Common myeloid progenitor, CD34-positive (primary cell): ENCODE measurements around the gene STRA8.

Experiments
- CTCF ChIA-PET: fragments of 350-600 bp; sonication (Branson Sonifier 250); formaldehyde crosslinking; loops from one replicate; lab custom pipeline; 2021; ENCODE audit warnings: antibody characterized with exemption; lab: Charles Lee
- POLR2A ChIA-PET: fragments of 350-600 bp; sonication (Branson Sonifier 250); formaldehyde crosslinking; loops from one replicate; lab custom pipeline; 2021; ENCODE audit warnings: antibody characterized with exemption; lab: Charles Lee
- DNase-seq, 3 donors: peaks; one replicate each; pipeline versions ENCODE4 v3.0.0 to v3.0.0-alpha.2; 2013
- H3K27ac ChIP-seq, 2 experiments: 1 replicate in 1 of 2; 2 replicates in 1 of 2; pipeline ENCODE4 v1.7.0; 2013; ENCODE audit warnings: inconsistent platforms in 2 of 2, low read length in 2 of 2, mild to moderate bottlenecking in 2 of 2, low read depth in 1 of 2, moderate library complexity in 1 of 2; ENCODE audit not compliant: severe bottlenecking in 2 of 2, insufficient read depth in 1 of 2, poor library complexity in 1 of 2
- H3K27me3 ChIP-seq, 5 experiments: replicated peaks in 2 of 5; 1 replicate in 3 of 5; 2 replicates in 2 of 5; pipeline versions ENCODE4 v1.6.1 to v1.7.0; 2013; ENCODE audit warnings: low read length in 4 of 5, mild to moderate bottlenecking in 2 of 5, moderate library complexity in 2 of 5, inconsistent platforms in 1 of 5; ENCODE audit not compliant: insufficient read depth in 5 of 5, control insufficient read depth in 4 of 5
- H3K36me3 ChIP-seq, 4 experiments: 1 replicate in 2 of 4; 2 replicates in 2 of 4; pipeline versions ENCODE4 v1.6.1 to v1.7.0; 2013; ENCODE audit warnings: low read length in 3 of 4, control low read depth in 1 of 4, mild to moderate bottlenecking in 1 of 4; ENCODE audit not compliant: control insufficient read depth in 4 of 4, insufficient read depth in 4 of 4
- H3K4me1 ChIP-seq, 4 experiments: 1 replicate in 3 of 4; 2 replicates in 1 of 4; pipeline versions ENCODE4 v1.6.1 to v1.7.1; 2013; ENCODE audit warnings: low read length in 3 of 4, mild to moderate bottlenecking in 3 of 4, control low read depth in 1 of 4, inconsistent platforms in 1 of 4, moderate library complexity in 1 of 4; ENCODE audit not compliant: control insufficient read depth in 4 of 4, insufficient read depth in 4 of 4; ENCODE audit errors: control extremely low read depth in 1 of 4
- H3K4me3 ChIP-seq, 7 experiments: 1 replicate in 4 of 7; 2 replicates in 3 of 7; pipeline versions ENCODE4 v1.5.1 to v1.7.0; 2013; ENCODE audit warnings: mild to moderate bottlenecking in 7 of 7, low read length in 6 of 7, moderate library complexity in 6 of 7, inconsistent platforms in 2 of 7, low read depth in 2 of 7, control low read depth in 1 of 7; ENCODE audit not compliant: insufficient read depth in 4 of 7, control insufficient read depth in 1 of 7; ENCODE audit errors: extremely low read depth in 1 of 7
- H3K9me3 ChIP-seq, 5 experiments: 1 replicate in 4 of 5; 2 replicates in 1 of 5; pipeline versions ENCODE4 v1.6.1 to v1.7.1; 2013; ENCODE audit warnings: low read length in 4 of 5, mild to moderate bottlenecking in 2 of 5, inconsistent platforms in 1 of 5, low read depth in 1 of 5, moderate library complexity in 1 of 5; ENCODE audit not compliant: control insufficient read depth in 4 of 5, insufficient read depth in 2 of 5; ENCODE audit errors: control extremely low read depth in 1 of 5
- whole genome bisulfite sequencing: methylation state at CpG from one replicate; pipeline ENCODE4 v1.1.5; 2013; ENCODE audit not compliant: insufficient coverage; 5-methylcytosine and 5-hydroxymethylcytosine counted together

STRA8 gene

DNA sequence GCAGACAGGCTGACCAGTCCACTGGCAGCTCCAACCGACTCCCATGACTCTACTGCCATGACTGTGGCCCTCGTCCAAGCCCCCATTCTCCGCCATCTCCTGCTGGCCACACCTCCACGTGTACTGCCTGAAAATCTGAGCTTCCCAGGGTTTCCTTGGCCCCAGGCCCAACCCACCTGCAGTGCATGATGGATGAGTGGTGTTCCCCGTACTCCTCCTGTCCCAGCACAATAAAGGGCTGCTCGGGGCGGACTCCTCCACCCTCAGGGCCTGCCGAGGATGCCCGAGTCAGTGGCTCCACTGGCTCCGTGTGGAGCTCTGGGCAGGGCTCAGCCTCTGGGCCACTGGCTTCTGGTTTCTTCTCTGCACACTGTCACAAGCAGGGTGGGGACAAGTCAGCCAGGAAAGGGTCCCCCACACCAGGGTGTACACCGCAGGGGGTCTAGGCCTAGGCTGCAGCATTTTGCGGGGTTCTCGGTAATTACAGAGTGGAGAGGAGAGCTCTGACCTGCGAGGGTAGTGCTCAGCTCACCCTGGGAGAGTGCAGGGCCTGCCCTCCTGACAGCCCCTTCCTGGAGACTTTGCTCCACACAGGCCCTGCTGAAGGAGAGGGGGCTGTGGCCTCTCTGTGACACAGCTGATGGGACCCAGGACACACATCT lies 37.5 kb upstream of the STRA8 start:
- H3K36me3 ChIP-seq: peaks cover 28 to 95% (median 65%) of the 10 kb centered on the region in 4 experiments
- no peaks in the 10 kb centered on the region for H3K9me3 ChIP-seq
- DNase-seq: no peak
- H3K4me3 ChIP-seq: no peak overlapping the region
- ChIA-PET POLR2A (no interaction called here), CTCF (interaction anchor here (0.6 to 1.3 kb wide), 3 partner anchors 8 to 28 kb away, joined by 3 to 4 read pairs (median 3); no protein-coding TSS in a partner anchor)
- WGBS: 97% methylated on average over 13 of the region's 14 CpGs
- no peaks in the 10 kb centered on the region for H3K4me1 ChIP-seq
- H3K27me3 ChIP-seq: no peaks in the 10 kb centered on the region
- no peak overlapping the region for H3K27ac ChIP-seq

DNA sequence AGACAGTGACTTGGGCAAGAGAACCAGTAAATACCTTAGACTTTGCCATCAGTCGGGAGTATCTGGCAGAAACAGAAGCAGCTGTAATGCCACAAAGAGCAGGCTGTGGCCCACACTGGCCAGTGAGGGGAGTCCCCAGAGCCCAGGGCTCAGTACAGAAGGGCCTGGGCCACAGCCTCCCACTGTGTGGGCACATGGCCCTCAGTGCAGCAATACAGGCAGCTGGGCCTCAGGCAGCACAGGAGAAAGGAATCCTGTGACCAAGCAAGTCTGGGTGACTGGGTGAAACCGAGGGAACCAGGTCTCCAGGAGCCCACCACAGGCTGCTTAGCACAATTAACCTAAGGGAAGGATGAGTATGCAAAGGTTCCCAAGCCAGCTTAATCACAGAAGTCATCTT lies 36.3 kb upstream of the STRA8 start:
- 100% methylated on average over 2 of the region's 2 CpGs for whole genome bisulfite sequencing
- H3K4me3 ChIP-seq: no peak overlapping the region
- no peaks in the 10 kb centered on the region for H3K4me1 ChIP-seq
- POLR2A ChIA-PET: no interaction called here
- CTCF ChIA-PET: interaction anchor here (1.5 kb wide), 1 partner anchor 9 kb away, joined by 7 read pairs; no protein-coding TSS in a partner anchor
- H3K36me3 ChIP-seq: peaks cover 29 to 96% (median 70%) of the 10 kb centered on the region in 4 experiments
- no peaks in the 10 kb centered on the region for H3K27me3 ChIP-seq
- H3K9me3 ChIP-seq: no peaks in the 10 kb centered on the region
- no peak overlapping the region for H3K27ac ChIP-seq
- DNase-seq: no peak

DNA sequence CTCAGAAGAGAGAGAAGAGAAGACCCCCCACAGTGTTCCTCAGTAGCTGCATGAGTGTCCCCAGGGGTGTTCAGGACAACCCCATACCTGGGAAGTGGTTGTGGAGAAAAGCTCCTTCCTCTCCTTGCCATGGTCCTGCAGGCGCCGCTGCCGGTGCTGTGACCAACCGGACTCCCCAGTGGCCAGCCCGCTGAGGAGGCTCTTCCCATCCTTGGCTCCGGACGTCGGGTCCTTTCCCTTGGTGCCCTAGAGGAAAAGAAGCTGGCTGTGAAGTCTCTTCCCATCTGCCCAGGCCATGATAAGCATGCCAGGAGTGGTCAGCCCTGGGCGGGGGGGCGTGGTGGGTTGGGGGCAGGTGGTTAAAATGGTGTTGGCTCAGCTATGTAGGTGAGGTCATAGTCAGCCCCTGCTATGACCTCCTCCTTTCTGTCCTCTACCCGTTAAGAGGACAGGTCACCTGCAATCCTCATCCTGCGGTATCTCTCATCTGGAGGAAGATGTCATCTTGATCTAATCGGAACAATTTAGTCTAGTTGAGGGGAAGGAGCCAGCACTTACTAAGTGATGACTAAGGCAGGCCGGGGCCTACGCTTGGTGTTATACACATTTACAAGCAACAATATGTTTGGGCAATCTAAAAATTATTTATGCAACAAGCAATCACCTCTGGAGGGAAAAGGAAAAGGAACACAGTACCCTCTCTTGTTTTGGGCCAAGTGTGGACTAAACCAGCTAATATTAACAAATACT lies 35.6 kb upstream of the STRA8 start:
- H3K36me3 ChIP-seq: peaks cover 29 to 94% (median 66%) of the 10 kb centered on the region in 4 experiments
- CTCF ChIA-PET: interaction anchor here (1.1 to 1.5 kb wide), 4 partner anchors 9 to 347 kb away, joined by 3 to 7 read pairs (median 4); no protein-coding TSS in a partner anchor
- POLR2A ChIA-PET: interaction anchor here (0.7 kb wide), 1 partner anchor 13 kb away, joined by 4 read pairs; the partner anchor contains the start of gene WDR91

GRCh38 chr7:135199439-135199838 lies 34.2 kb upstream of the STRA8 start:
- CTCF ChIA-PET: interaction anchor here (1.1 to 1.3 kb wide), 2 partner anchors 20 to 349 kb away, joined by 3 read pairs; no protein-coding TSS in a partner anchor
- POLR2A ChIA-PET: no interaction called here
- 100% methylated on average over 4 of the region's 4 CpGs for WGBS

More for the DNA sequence above, 35.6 kb upstream of the STRA8 start:
- Histone ChIP-seq H3K27me3 (no peaks in the 10 kb centered on the region), H3K4me3 (no peak overlapping the region), H3K4me1 (no peaks in the 10 kb centered on the region), H3K9me3 (no peaks in the 10 kb centered on the region), H3K27ac (no peak overlapping the region)
- DNase-seq: no peak
- 100% methylated on average over 3 of the region's 15 CpGs for WGBS

GRCh38 chr7:135200821-135201331 lies 32.8 kb upstream of the STRA8 start:
- Histone ChIP-seq H3K27me3 (no peaks in the 10 kb centered on the region), H3K9me3 (no peaks in the 10 kb centered on the region), H3K4me1 (peaks cover 0 to under 1% (median 0%) of the 10 kb centered on the region in 4 experiments), H3K27ac (no peak overlapping the region), H3K36me3 (peaks cover 17 to 92% (median 68%) of the 10 kb centered on the region in 4 experiments), H3K4me3 (no peak overlapping the region)
- no peak for DNase-seq
- WGBS: 100% methylated on average over 1 of the region's 3 CpGs
- CTCF ChIA-PET: no interaction called here
- POLR2A ChIA-PET: no interaction called here

More at GRCh38 chr7:135199439-135199838, 34.2 kb upstream of the STRA8 start:
- Histone ChIP-seq H3K27me3 (no peaks in the 10 kb centered on the region), H3K4me3 (no peak overlapping the region), H3K36me3 (peaks cover 23 to 95% (median 67%) of the 10 kb centered on the region in 4 experiments), H3K27ac (no peak overlapping the region), H3K9me3 (no peaks in the 10 kb centered on the region), H3K4me1 (no peaks in the 10 kb centered on the region)
- DNase-seq: no peak

- peaks cover 0 to 5% (median 3%) of the 10 kb centered on the region in 4 experiments for H3K4me1 ChIP-seq
- no peak overlapping the region for H3K27ac ChIP-seq
- ChIA-PET POLR2A (no interaction called here), CTCF (interaction anchor here (1.0 to 1.4 kb wide), 2 partner anchors 10 to 21 kb away, joined by 3 read pairs; partner anchors contain the start of gene WDR91)
- H3K36me3 ChIP-seq: peaks cover 17 to 90% (median 66%) of the 10 kb centered on the region in 4 experiments
- no peaks in the 10 kb centered on the region for H3K9me3 ChIP-seq
- H3K4me3 ChIP-seq: no peak overlapping the region
- no peaks in the 10 kb centered on the region for H3K27me3 ChIP-seq
- no CpG with 5 or more reads among the region's 2 CpGs for WGBS
- DNase-seq: no peak
Observed at GRCh38 chr7:135201350-135201749, 32.3 kb upstream of the STRA8 start.
